Kidney glomerular epithelial cell (primary cell): ENCODE measurements around the gene FAM53B.

Experiments
- DNase-seq: peaks from one replicate; lab custom pipeline; 2025; lab: John Stamatoyannopoulos, UW

FAM53B gene

GRCh38 chr10:124728071-124728829 lies 15.9 kb downstream of the FAM53B start:
- DNase-seq = no peak

DNA sequence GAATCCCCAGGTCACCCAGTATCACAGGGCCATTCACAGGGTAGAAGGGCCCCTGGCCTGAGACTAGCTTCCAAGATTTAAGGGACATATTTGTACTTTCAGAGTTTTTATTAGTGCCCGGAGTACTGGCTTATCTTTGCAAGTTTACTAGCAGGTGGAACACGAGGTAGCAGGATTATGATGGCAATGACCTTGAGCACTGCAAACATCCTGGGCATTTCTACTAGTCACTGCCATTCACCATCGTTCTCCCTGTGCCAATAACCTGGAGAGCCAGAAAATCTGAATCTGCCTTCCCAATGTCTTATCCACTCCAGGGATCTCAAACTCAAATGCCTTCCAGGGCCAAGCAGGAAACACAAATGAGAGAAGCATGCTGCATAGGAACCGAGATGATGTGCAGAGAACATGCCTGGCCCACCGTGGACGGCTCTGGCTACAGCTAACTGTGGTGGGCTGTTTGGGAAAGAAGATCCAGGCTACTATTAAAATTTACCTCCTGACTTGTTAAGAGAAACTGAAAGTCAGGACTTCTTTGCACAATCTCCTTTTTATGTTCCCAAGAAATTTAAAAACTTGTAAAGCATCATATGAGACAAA lies 16.7 kb downstream of the FAM53B start:
- no peak for DNase-seq

GRCh38 chr10:124725791-124726190 lies 18.4 kb downstream of the FAM53B start:
- no peak for DNase-seq

- DNase-seq = no peak
Measured at GRCh38 chr10:124725171-124725631, 19.0 kb downstream of the FAM53B start.

GRCh38 chr10:124724279-124725027 lies 19.7 kb downstream of the FAM53B start:
- DNase-seq = no peak

DNA sequence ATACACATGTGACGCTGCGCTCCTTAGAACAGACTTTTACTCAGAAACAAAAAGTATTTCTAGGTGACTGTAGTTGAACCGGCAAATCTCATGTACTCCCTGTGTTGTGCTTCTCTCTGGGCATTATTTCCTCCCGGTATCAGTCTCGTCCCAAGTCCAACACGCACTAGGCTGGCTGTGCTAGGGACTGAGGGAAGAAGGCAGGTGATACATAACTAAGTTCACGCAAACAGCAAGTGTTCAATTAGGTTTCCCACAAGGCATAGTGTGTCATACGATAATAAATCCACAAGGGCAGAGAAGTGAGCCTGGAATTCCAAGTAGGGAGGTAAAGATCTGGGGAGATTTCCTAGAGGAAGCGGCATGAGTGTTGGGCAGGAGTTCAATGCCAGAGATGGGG lies 20.4 kb downstream of the FAM53B start:
- no peak for DNase-seq

DNA sequence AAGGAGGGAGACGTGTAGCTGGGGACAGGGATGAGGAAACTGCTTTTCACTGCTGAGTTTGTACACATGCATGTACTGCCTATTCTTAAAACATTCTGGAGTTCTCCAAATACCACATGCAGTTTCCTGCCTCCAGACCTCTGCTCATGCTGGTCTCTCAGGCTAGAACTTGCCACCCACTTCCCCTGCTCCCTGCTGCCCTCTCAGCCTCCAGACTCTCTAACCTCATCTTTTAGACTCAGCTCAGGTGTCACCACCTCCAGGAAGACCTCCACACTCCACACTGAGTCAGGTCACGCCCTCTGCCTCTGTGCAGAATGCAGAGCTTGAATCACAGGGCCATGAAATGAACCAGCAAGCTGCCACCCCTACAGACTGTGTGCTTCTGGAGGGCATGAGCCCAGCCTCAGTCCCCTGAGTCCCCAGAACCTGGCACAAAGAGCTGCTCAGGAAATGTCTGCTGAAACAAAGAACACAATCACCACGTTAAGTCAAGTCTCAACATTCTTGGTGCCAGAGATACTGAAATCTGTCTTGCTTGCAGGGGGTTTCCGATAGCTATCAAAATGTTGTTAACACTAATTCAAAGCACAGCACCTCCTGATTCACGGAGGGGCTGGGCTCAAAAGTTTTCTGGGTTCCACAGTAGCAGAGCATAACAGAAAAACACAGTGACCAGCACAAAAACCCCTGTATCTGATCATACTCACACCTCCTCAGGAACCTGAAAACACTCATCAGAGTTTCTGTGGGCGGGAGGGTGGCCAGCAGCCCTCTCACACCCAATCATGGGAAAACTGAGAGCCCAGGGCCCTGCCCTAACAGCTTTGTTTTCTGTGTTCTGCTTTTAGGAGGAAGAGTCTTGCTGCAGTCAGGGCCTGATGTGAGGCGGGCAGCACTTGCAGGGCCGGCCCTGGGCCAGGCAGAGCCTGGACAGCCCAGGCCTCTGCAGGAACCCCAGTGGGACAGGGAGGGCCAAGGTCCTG lies 21.1 kb downstream of the FAM53B start:
- no peak for DNase-seq

DNA sequence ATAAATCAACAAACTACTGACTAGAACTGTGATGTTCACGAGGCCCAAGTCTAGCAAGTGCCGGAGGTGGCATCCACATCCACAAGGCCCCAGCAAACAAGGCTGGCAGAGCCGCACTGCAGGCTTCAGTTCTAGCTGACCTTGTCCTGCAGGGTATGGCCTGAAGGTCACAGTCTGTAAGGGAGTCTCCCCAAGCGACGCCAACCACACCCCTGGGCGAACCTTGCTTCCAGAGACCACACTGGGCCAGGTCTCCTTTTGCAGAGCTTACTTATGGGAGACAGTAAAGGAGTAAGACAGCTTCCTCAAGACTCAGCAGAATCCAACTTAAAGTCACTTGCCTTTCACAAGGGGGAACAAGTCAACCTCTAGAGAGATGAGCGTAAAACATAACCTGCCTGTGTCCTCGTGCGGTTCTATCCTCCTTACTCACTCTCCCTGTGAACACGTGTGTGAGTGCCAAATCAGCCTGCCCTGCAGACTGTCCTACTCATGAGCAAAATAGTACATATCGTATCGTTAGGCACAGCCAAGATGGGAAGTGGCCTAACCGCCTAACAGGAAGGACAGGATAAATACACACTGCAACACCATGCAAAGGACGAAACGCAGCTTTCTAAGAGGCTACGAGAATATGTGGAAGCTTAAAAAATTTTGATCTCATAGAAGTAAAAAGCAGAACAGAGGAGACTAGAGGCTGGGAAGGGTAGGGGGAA lies 22.7 kb downstream of the FAM53B start:
- no peak for DNase-seq

- peak; percentile 27 for DNase-seq
Measured at GRCh38 chr10:124719213-124719851, 24.8 kb downstream of the FAM53B start.

DNA sequence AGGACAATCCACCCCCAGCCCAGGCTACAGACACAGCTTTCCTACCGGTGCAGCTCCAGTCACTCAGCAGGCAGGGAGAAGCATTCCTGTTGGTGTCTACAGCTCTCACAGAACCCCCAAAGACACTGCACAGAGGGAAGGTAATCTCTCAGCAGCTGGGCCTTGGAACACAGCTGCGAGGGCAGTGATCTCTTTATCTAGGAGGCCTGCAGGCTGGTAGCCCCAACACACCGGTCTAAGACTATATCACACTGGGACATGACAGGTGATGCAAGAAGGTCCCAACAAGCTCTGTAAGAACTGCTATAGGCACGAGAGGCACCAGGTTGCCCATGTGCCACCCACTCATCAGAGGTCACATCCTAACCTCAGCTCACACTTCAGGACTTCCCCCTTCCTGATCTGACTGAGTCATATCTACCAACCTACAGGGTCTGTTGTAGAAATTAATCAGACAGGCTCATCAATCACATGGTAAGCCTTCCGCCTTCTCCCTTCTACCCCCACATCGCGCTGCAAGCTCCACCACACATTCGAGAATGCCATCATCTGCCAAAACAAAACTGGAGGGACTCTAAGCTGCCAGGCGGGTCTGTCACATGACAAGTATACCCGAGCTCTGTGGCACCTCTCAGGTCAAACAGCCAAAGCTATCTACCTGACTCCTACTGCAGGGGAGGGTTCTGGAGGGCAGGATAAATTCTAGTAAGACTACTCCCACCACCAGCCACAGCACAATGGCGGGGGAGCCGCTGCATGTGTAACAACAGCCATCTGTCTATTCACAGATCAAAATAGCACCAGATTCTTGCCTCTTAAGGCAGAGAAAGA lies 26.1 kb downstream of the FAM53B start:
- peak; percentile 53 for DNase-seq

DNA sequence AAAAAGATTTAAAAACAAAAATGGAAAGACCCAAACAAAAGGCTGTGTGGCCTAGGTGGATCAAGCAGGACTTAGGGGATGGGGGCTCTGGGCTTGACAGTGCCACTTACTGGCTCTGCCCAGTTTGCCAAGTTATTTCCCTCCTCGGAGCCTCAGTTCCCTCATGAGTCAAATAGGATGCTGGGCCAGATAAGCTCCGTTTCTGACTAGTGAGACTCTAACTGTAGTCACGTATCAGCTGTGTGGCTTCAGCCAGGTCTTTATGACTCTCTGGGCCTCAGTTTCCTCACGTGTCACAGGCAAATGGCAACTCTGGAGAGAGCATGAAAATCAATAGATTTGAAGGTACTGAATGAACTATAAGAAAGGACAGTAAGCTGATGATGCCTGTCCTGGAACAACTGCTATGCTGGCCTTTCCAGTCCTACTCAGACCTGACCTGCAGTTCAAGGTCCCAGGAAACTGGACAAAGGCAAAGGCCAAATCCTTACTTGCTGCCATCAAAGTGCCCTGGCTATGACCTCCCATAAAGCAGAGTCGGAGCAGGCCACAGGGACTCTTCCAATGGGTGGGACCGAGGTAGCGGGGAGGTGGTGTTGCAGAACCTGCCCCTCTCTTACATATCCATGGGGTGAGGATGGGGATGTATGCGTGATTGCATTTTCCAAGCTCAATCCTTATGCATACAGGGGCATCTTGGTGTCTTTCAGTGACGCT lies 27.0 kb downstream of the FAM53B start:
- no peak for DNase-seq

DNA sequence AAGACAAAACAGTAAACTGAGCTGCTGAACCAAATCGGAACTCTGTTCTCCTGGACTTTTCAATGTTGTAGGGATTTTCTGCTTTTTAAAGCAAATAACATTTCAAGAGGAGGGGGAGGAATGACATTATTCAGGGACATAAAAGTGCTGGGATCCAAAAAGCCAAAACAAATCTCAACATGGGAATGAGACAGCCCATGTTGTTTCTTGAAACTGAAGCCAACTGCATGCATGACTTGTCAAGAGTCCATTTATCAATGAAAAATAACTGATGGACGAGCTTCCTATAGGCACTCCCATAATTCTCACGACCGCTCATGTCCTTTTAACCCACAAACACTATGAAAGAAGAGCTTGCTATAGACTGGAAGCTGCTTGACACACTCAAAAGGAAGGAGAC lies 27.8 kb downstream of the FAM53B start:
- no peak for DNase-seq

DNA sequence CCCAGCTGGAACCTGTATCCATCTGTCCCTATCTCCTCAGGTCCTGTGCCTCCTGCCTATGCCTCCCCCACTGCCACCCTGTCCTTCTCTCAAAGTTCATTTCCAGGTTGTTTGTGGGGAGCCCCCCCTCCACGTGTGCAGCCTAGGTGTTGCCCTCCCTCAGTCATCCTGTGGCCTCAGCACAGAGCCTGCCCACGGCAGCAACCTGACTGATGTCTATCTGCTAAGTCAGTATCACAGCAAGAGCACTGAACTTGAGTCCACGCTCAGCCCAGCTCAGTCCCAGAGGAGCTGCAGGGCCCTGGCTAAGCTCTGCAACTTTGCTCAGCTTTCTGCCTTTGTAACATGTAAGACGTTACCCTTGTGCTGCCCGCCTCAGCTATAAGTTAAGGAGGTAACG lies 28.7 kb downstream of the FAM53B start:
- no peak for DNase-seq

- no peak for DNase-seq
Measured at GRCh38 chr10:124713679-124714255, 30.4 kb downstream of the FAM53B start.

DNA sequence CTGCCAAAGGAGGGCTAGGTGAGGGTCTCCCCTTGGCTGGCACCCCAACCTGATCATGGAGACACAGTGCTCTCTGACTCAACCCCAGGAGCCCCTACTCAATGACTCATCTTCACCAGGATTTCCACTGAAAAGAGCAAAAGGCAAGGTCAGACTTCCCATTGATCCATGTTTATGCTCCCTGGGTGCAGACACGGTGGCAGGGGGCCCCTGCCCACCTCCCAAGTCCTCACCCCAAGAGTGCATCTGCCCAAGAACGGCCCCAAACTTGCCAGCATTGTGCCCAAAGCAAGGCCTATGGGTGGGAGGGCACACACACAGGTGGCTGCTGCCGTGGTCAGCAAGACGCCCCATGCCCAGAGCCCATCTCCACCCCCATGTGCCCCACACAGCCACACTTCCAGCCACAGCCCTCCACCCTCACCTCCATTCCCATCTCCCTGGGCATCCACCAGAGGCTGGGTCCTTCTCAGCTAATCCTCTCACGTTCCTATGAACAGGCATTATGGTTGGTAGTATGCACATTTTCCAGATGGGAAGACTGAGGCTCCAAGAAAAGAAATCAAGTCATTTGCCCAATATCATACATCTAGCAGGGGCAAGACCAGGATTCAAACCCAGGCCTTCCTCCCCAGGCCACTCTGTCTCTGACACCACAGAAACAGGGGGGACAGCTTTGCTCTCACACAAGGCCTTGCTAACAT lies 31.3 kb downstream of the FAM53B start:
- no peak for DNase-seq

DNA sequence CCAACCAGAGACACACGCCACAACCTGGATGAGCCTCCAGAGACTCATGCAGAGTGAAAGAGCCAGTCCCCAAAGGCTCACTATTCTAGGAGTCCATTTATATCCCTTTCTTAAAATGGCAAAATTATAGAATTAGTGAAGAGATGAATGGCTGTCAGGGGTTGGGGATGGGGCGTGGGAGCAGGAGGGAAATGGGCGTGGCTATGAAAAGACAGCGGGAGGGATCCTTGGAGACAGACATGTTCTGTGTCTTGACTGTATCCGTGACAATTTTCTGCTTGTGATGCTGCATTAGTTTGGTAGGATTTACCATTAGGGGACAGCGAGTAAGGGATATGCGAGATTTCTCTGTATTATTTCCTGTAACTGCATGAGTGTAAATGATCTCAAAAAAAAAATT lies 33.0 kb downstream of the FAM53B start:
- DNase-seq = no peak

- no peak for DNase-seq
Measured at GRCh38 chr10:124710266-124710881, 33.8 kb downstream of the FAM53B start.

- DNase-seq = no peak
Measured at GRCh38 chr10:124709861-124710260, 34.3 kb downstream of the FAM53B start.
